ENCODE measurements around the gene PRKCA.

PRKCA gene

GRCh38 chr17:66420961-66421371 is 118.6 kb downstream of the PRKCA start:
- no peak for DNase-seq

GRCh38 chr17:66422186-66422585 is 119.8 kb downstream of the PRKCA start:
- DNase-seq, result no peak

GRCh38 chr17:66423056-66423955 is 120.9 kb downstream of the PRKCA start:
- DNase-seq, result no peak

GRCh38 chr17:66425756-66426396 is 123.5 kb downstream of the PRKCA start:
- DNase-seq, result no peak

- DNase-seq, result peak; percentile 59
Observed at GRCh38 chr17:66426397-66427033, 124.1 kb downstream of the PRKCA start.

DNA sequence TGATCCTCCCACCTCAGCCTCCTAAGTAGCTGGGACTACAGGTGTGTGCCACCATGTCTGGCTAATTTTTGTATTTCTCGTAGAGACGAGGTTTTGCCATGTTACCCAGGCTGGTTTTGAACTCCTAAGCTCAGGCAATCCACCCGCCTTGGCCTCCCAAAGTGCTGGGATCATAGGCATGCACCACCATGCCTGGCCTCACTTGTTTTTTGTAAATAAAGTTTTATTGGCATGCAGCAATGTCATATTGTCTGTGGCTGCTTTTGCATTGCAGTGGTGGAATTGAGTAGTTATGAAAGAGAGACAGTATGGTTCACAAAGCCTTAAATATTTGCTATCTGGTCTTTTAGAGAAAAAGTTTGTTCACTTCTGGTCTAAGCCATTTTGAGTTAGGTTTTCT is 124.7 kb downstream of the PRKCA start:
- DNase-seq, result no peak

DNA sequence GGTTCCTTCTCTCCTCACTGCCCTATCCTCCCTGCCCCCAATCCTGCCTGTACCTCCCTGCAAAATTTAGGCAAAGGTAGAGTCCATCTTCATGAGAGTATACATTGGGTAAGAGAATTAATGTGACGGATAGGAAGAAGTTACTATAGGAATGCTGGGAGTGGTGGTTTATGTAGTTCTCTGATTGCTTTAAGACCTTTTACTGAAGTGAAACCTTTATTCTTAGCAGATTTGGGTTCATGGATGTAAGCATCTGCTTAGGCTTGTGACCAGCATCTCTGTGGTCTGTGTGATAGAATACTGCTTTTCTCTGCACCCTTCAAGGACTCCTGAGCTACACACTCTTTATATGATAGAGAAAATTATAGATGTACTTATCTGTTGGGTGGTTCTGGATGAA is 127.3 kb downstream of the PRKCA start:
- DNase-seq, result no peak

GRCh38 chr17:66430846-66431795 is 128.7 kb downstream of the PRKCA start:
- no peak for DNase-seq

DNA sequence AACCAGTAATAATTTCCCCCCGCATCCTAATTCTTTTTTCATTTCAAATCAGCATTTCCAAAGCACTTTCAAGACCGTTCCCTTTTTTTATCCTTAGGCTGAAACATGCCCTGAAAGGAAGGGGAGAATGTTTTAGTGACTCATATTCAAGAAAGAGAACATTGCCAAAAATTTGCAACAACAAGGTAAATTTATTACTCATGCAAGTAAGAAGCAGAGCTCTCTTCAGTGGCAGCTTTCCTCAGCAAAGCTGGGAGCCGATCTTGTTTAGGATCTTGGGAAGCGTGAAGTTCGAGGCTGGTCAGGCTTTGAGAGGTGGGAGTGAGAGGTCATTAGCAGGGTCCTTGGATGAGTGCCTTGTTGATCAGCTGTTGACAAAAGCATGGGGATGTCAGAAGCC is 129.5 kb downstream of the PRKCA start:
- DNase-seq, result no peak

DNA sequence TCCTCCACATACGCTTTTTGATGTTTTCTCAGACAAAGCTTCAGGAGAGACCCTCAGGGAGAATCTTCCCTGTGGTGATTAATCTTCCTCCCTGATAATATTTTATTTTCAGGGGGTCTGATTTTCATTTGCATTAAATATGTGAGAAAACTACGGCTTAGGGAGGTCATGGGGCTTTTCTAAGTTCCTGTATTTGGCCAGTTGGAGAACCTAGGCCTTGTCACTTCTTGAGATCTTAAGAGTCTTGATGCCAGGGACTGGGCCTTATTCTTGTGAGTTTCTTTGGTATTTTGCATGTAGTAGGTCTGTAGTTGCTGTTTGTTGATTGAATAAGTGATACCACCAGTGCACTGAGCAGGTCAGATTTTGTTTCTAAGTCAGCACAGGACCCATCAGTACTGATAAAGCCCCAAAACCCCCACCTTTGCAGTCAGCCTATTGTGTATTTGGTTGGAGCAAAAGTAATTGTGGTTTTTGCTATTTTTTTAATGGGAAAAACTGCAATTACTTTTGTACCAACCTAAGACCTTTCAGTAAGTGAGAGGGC is 130.1 kb downstream of the PRKCA start:
- peak; percentile 9 for DNase-seq

DNA sequence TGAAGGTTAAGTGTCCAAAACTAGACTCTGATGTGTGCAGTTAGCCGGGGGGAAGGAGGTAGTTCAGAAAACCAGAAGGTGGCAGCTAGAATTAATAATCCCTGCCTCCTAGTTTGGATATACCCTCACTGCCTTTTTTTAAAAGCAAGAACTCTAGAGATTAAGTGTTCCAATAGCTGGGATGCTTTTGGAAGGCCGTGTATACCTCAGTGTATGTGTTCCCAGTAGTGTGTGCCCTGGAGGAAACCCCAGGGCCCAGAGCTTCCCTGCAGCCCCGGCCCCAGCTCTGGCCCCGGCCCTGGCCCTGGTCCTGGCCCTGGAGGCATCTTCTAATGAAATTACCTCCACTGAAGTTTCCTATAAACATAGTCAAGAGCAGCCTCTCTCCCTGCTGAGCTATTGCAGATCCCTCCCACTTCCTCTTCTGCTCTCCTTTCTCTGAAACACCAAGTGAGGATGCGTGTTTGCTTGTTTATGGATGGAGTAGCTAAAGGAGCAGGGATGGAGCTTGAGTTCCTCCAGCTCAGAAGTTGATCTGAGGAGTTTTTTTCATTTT is 130.7 kb downstream of the PRKCA start:
- DNase-seq, result no peak

- no peak for DNase-seq
Observed at GRCh38 chr17:66435182-66435581, 132.8 kb downstream of the PRKCA start.

GRCh38 chr17:66436631-66437030 is 134.2 kb downstream of the PRKCA start:
- DNase-seq, result no peak

GRCh38 chr17:66437476-66438026 is 135.1 kb downstream of the PRKCA start:
- DNase-seq, result peak; percentile 7

- DNase-seq, result no peak
Observed at GRCh38 chr17:66438101-66438500, 135.7 kb downstream of the PRKCA start.

DNA sequence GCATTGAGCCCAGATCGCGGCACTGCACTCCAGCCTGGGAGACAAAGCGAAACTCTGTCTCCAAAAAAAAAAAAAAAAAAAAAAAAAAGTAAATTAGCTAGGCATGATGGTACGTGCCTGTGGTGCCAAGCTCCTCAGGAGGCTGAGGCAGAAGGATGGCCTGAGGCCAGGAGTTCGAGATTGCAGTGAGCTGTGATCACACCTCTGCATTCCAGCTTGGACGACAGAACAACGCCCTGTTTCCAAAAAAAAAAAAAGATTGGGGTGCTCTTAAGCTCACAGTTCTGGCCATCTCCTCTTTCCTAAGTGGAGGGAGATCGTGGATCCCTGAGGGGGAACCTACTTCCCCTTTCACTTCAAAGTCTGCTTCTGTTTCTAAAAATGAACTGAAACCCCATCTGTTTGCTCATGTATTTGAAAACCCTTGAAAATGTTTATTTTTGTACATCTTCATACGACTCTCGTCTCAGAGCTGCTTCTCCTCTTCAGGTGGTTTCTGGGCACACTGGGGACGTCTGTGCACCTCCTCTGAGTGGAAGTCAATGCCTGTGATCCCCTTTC is 138.8 kb downstream of the PRKCA start:
- peak; percentile 13 for DNase-seq

DNA sequence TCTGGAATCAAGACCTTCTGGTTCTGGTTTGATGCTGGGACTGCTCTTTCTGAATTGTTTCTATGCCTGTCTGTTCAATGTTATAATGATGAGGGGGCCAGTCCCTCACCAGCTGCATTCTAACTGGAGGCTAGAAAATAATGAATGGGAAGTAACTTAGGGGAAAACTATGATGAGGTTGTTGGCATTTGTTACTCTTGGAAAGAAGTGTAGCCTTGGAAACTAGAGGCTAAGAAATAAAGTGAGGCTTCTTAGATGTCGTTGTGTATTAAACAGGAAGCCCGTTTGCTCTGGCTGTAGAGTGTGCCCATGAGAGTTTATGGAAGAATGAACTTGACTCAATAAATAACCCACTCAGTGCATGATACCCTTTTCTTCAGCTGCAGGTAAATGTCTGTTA is 140.8 kb downstream of the PRKCA start:
- no peak for DNase-seq

GRCh38 chr17:66443606-66444005 is 141.2 kb downstream of the PRKCA start:
- no peak for DNase-seq

GRCh38 chr17:66444031-66444430 is 141.6 kb downstream of the PRKCA start:
- DNase-seq, result no peak

GRCh38 chr17:66445229-66445628 is 142.8 kb downstream of the PRKCA start:
- no peak for DNase-seq

DNA sequence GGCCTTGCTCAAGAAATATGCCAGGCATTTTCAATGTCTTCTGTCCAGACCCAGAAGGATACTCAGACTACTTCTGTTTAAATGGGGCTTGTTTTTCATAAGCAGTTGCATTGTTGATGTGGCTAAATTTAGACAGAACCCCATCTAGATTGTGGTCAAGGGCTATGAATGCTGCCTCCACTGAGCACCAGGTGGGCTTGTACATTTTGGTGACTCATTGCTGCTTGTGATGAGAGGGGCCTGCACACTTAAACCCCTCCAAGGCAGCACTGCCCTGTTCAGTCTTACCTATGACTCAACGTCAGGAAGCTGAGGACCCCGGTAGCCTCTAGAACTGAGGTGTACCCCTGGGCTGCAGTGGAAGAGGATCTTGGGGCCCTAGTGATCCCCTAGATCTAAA is 144.0 kb downstream of the PRKCA start:
- DNase-seq, result no peak
